Spinal cord (tissue), 4 donors: Measurements from ENCODE around the gene MYL4. TPM values are rescaled to one million over a fixed set of nuclear protein-coding genes. Genes with fewer than 3 reads are reported as not detected.

Experiments used
- polyA plus RNA-seq, 2 donors: library from polyadenylated mRNA; unstranded; fragments of 120-200 nt; gene quantifications; one replicate each; pipeline ENCODE4 v1.2.1, GENCODE V29; 2013; ENCODE audit not compliant: insufficient read length in 2 of 2
- small RNA-seq: library from RNA; depleted of rRNA; stranded (forward); fragments of <200 nt; gene quantifications from one replicate; pipeline ENCODE3, GENCODE V24; 2014; ENCODE audit warnings: low replicate concordance
- total RNA-seq, 2 donors: library from RNA; depleted of rRNA in 1 of 2; stranded (reverse); fragments of 120-200 nt in 1 of 2; fragments of >200 nt in 1 of 2; gene quantifications; one replicate each; pipeline versions ENCODE4 v1.2.3 to v1.2.4, GENCODE V29; 2013 to 2014

Gene MYL4
- total and polyA plus RNA-seq, 4 donors = 1.5 to 12.5 (median 4.7) TPM

Small RNA genes within 50 kb of the gene (small RNA-seq; reads per million reads assigned to genes)
- not detected for gene RNU7-186P

Other genes starting within 250 kb of the MYL4 start
- under 1 TPM; 0.40 to 0.55 TPM for gene RPRML, start 230.1 kb upstream of the MYL4 start, total RNA-seq
- under 1 TPM; 0.48 to 0.71 TPM for gene RPRML, start 230.1 kb upstream of the MYL4 start, polyA plus RNA-seq
- 100 to 1,000 TPM in 1 of 2 donors, 10 to 100 TPM in 1; 85.4 to 121 TPM for gene CDC27, start 20.1 kb upstream of the MYL4 start, total RNA-seq
- 10 to 100 TPM; 38.2 to 47.1 TPM for gene CDC27, start 20.1 kb upstream of the MYL4 start, polyA plus RNA-seq
- gene ITGB3, start 44.5 kb downstream of the MYL4 start, total RNA-seq = 1 to 10 TPM; 3.6 to 7.5 TPM
- 1 to 10 TPM; 2.6 to 3.6 TPM for gene ITGB3, start 44.5 kb downstream of the MYL4 start, polyA plus RNA-seq
- 10 to 100 TPM in 1 of 2 donors, 1 to 10 TPM in 1; 7.3 to 11.8 TPM for gene EFCAB13, start 114.6 kb downstream of the MYL4 start, total RNA-seq
- 1 to 10 TPM; 3.7 to 7.0 TPM for gene EFCAB13, start 114.6 kb downstream of the MYL4 start, polyA plus RNA-seq